SIG-M5 (cell line): ENCODE results near the gene TFF1.

Experiments
- DNase-seq: peaks from one replicate; lab custom pipeline; 2025; lab: John Stamatoyannopoulos, UW

Gene TFF1

DNA sequence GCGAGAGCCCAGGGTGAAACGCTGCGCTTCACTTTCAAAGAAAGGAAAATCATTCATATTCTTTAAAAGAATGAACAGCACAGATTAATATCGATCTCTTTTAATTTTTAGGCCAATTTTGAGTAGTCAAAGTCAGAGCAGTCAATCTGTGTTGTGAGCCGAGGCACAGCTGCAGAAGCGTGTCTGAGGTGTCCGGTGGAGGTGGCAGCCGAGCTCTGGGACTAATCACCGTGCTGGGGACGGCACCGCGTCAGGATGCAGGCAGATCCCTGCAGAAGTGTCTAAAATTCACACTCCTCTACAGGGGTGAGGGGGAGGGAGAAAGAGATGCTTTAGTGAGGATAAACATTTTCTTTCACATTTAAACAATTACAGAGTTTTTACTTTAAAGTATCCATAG lies 4.1 kb downstream of the TFF1 start:
- no peak for DNase-seq

DNA sequence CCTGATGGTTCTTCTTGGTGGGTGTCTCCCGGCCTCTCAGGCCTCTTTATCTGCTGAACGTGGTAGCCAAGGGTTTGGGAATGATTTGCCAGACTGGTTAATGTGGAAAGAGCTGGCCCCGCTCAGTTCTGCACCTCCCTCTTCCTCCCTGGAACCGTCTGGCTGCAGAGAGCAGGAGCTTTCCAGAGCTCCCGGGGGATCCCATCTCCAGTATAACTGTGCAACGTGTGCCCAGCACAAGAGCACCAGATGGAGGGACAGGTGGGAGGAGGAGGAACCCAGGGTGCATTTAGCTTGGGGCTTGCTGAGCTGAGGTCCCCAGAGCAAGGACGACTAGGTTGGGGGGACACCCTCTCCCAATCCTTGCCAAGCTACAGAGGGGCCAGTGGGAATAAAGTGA lies 5.0 kb downstream of the TFF1 start:
- no peak for DNase-seq

DNA sequence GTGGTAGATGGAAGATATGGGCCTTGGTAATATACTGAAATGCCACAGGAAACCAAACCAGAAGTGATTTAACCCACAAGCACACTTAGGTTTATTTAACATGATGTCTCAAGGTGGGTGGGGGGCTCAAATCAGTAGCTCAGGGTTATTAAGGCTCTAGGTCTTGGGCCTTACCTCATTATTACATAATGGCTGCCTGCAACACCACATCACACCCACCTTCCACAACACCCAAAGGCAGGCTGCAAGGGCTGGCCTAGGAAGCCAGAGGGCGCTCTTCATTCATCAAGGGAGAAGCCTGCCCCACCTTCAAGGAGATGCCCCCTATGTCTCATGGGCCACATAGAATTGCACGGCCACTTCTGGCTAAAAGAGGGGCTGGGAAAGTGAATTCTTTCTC lies 6.0 kb downstream of the TFF1 start:
- no peak for DNase-seq

DNA sequence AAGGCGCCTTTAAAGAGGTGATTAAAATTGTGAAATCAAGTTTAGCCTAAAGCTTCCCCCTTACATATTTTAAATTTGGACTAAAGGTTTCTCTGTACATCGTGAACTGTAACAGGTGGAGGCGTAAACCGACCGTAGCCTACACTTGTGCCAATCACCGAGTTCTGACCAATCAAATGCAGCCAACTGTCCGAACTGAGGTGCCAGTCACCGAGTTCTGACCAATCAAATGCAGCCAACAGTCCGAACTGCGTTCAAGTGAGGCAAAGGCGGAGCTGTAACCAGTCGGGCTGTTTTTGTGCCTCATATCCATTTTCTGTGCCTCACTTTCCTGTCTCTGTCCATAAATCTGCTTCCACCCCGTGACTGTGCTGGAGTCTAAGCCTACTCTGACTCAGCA lies 7.4 kb downstream of the TFF1 start:
- no peak for DNase-seq

DNA sequence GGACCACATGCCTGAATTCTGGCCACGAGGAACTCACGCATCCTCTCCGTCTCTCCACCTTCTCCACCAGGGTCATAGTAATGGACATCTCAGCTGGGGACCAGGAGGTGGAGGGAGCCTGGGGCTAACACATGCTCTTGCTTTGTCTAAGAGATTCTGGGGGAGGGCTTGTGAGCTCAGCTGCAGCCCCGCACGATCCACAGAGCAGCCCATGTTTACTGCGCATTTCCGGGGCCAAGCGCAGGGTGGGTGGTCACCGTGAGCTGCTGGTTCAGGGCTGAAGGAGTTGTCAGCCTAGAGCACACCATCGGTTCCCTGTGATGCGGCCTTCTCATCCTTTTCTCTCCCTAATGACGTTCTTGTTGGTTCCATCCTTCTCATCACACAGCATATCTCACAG lies 8.1 kb downstream of the TFF1 start:
- no peak for DNase-seq

DNA sequence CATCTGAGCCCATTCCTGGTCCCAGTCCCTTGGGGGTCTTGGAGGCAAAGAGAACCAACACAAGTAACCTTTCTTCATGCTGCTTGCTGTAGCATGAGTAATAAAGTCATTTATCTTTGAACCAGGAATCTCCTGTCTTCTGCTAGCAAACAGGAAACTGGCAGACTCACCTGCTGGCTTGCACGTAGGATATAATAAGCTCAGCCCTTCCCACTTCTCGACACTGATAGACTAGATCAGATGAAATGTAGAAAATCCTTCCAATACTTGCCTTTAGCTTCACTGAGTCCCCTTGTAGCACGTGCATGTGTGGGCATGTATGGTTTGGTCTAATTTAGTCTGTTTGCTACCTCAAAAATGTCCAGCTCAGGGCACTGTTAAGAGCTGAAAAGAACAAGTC lies 9.0 kb downstream of the TFF1 start:
- DNase-seq, result no peak

DNA sequence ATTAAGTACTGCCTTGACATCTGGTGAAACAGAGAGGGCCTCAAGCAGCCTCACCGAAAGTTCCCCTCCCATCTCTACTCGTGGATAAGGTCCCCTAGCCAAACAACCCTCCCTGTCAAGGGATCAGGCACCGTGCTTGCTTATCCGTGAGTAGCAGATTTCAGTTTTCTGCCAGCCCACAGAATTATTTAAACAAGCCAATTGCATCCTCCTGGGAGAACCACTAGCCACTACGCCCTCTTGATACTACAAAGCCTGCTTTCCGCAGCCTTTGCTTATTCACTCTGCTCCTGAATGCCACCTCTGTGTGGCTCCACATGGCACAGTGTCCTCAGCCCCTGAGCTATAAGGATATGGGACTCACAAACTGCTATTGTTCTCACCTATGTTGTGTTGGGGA lies 9.7 kb downstream of the TFF1 start:
- no peak for DNase-seq

DNA sequence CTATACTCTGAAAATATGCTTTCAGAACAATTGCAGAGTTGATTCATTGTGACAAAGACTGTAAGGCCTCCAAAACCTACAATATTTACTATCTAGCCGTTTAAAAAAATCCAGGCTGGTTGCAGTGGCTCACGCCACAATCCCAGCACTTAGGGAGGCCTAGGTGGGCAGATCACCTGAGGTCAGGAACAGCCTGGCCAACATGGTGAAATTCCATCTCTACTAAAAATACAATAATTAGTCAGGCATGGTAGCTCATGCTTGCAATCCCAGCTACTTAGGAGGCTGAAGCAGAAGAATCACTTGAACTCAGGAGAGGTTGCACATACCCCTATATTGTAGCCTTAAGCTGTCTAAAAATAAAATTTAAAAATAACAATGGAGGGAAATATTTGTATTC lies 10.3 kb downstream of the TFF1 start:
- DNase-seq, result no peak

DNA sequence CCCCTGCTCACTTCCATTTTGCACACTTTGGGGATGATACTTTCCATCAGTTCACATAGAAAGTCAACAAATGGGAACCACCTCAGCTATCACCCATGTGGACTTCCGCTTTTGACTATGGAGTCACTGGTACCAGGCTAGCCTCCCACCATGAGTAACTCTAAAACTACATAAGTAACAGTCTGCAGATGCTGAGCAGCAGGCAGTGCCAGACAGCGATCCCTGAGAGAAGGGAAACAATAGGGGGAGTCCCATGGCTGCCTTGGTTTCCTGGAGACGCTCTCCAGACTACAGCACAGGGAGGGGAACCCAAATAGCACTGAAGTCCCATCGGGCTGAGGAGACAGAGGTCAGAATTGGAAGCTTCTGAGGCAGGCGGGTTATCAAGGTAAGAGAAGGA lies 12.7 kb downstream of the TFF1 start:
- no peak for DNase-seq

DNA sequence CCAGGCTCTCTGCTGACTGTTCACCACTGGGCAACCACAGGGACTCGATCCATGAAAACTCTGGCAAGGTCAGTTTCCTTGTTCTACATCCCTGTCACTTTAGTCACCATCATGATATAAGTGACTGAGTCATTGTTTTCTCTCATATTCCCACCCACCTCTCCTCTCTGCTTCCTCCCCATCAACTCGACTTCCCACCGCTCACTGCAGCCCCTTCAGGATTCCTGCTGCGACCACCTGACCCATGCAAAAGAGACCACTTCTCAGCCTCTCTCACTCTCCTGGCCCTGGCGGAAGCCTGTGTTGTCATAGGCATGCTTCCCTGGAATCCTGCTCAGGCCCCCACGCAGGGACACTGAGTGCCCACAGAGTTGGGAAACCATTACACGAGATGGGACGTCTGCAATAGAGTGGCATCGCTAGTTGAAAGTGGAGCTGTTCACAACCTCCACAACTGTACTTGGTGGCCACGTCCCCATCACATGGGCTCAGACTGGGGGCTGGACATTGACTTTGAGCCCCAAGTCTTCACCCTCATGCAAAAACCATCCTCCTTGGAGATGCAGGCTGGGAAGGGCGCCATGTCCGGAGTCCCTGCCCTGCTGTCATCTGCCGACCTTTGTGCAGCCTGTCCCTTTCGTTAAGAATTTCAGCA lies 13.8 kb downstream of the TFF1 start:
- no peak for DNase-seq

DNA sequence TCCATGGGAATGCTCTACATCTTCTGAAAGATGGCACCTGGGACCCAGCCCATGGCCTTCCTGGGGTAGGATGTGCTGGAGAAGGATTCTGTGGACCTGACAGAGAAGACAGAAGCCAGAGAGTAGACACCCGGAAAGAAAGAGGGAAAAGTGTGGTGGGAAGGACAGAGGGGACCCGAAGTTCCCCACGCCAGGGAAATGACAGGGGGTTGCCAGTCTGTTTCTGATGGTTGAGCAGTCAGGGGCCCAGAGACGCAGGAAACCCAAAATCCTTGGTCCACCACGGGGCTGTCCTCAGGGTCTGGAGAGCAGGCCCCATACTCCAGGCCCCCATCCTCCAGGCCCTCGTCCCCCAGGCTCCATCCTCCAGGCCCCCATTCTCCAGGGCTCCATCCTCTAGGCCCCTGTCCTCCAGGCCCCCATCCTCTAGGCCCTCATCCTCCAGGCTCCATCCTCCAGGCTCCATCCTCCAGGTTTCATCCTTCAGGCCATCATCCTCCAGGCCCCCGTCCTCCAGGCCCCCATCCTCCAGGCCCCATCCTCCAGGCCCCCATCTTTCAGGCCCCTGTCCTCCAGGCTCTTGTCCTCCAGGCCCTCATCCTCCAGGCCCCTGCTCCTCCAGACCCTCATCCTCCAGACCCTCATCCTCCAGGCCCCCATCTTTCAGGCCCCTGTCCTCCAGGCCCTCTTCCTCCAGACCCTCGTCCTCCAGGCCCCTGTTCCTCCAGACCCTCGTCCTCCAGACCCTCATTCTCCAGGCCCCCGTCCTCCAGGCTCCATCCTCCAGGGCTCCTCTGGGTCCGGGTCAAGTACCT lies 14.5 kb downstream of the TFF1 start:
- no peak for DNase-seq

DNA sequence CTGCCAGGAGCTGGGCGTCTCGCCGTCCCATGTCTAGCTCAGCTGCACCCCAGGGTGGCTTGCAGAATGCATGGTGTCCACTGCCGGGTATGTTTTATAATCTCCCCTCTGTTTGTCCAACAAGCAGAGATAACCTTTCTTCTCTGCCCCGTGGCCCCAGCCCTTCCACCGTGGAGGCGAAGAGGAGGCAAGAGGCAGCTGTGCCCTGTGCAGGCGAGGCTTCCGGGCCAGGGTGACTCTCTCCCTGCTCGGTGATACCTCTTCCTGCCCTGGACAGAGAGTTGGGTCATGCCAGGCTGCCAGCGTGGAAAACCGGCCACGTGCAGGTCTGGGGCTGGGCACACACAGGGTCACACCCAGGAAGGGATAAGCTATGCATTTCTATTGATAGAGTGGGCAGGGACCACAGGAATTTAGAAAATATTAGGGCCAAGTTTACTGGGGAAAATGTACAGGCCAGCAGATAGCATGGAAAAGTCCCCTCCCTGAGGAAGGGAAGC lies 15.4 kb downstream of the TFF1 start, which contains the start of gene TFF2:
Gene TFF2, minus strand, starts transcription at position 68 of the 500 bp plus-strand sequence. Its CDS starts 37 bp downstream, at position 31.
- no peak for DNase-seq

DNA sequence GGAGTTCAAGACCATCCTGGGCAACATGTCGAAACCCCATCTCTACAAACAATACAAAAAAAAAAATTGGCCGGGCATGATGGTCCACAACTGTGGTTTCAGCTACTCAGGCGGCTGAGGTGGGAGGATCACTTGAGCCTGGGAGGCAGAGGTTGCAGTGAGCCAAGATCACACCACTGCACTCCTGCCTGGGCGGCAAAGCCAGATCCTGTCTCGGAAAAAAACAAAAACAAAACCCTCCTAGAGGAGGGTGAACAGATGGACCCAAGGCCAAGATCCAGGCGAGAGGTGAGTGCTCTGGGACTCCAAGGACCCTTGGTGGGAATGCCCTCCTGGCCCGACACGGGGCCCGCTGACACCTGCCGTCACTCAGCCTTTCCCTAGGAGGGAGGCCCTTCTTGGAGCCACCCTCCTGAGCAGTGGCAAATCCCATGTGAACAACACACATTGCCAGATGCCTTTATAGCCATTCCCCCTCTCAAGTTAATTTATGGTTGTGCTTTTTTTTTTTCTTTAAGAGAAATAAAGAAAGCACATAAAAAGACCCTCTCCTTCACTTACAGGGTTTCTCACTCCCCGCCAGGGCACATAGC lies 15.9 kb downstream of the TFF1 start:
- no peak for DNase-seq

DNA sequence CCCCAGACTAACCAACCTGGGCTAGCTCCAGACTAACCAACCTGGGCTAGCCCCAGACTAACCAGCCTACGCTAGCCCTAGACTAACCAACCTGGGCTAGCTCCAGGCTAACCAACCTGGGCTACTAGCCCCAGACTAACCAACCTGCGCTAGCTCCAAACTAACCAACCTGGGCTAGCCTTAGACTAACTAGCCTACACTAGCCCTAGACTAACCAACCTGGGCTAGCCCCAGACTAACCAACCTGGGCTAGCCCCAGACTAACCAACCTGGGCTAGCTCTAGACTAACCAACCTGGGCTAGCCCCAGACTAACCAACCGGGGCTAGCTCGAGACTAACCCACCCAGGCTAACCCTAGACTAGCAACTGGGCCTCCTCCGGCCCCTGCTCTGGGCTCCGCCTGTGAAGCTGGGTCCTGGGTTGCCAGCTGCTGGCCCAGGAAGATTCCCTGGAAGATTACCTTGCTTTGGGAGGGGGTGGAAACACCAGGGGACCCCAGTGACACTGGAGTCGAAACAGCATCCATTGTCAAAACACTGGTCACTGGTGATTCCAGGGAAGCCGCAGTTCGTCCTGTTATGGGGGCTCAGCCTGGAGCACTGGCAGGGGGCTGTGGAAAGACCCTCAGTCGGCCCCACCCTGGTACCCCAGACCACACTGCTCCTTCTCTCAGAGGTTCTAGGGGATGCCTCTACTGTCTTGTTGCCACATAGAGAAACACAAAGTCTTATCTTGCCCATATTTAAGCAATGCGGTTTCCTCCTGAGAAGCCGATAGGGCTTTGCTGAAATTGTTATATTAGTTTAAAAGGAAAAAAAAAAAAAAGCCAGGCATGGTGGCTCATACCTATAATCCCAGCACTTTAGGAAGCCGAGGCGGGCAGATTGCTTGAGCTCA lies 16.7 kb downstream of the TFF1 start:
- no peak for DNase-seq

DNA sequence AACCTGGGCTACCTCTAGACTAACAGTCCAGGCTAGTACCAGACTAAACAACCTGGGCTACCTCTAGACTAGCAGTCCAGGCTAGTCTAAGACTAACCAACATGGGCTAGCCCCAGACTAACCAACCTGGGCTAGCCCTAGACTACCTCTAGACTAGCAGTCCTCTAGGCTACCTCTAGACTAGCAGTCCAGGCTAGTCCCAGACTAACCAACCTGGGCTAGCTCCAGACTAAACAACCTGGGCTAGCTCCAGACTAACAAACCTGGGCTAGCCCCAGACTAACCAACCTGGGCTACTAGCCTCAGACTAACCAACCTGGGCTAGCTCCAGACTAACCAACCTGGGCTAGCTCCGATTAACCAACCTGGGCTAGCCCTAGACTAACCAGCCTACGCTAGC lies 17.6 kb downstream of the TFF1 start:
- DNase-seq, result no peak

DNA sequence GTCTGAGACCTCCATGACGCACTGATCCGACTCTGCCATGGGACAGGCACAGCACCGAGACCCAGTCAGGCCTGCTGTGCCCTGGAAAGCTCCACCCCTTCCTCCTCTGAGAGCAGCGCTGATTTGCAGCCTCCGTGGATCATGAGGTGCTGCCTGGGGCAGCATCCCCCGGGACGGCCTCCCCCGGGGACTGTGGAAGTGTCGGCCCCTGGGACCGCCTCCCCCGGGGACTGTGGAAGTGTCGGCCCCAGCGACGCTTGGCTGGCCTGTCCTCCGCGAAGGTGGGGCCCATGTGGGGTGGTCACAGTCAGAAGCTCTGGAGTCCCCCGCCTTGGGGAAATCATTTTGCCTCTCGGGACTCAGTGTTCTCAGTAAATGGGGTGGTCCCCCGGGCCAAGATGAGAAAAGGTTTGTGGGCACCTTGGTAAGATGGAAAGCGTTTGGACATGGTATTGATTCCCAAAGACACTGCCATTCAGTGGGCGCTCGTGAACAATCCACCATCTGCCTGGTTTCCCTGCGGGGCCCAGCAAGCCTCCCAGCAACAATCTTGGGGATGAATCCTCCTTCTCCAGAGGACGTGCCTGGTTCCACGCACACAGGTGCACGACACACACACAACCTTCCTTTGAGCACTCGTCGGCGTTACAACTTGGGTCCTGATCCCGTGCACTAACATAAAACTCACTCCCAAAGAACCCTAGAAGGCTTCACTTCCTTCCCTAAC lies 18.6 kb downstream of the TFF1 start:
- no peak for DNase-seq

DNA sequence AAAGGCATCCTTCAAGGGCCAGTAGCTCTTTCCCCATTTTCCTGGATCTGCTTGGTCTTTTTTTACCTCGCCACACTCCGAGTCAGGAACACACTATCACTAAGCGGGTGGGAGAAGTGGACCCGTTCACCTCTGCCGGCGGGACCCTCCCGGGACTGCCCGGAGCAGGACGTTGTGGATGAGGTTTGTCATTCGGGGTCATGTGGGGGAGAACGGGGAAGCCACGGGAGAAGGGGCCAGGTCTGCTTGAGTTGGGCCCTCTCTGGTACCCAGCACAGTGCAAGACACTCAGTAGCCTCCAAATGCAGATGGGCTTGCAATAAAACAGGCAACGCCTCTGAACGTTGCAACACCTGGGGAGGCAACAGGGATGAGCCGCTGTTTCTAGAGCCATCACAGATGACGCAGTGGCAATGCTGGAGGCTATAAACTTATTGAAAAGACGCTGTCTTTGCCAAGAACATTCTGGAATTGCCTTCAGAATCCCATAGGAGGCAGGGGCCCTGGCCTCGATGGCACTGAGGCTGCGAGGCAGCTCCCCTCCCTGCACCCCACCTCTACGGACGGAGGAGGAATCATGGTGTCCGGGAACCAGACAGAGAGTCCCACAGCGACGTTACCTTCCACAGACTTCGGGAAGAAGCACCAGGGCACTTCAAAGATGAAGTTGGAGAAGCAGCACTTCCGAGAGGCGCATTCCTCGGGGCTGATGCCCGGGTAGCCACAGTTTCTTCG lies 19.3 kb downstream of the TFF1 start:
- DNase-seq, result no peak

DNA sequence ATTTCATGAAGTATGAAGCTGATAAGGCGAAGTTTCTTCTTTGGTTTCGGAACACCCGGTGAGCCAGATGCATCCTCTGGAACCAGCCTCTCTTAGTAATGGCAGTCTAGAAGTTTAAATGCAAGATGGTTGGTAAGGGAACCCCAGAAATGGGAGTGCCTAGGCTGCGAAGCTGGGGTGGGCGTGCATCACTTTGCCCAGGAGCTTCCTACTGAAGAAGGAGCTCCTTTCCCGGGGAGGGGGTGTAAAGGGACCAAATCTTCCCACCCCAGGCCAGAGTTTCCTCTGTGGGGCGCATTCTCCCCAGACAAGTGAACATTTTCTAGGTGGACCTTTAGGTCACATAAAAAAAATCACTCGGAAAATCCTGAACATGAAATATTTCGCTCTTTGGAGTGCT lies 19.9 kb downstream of the TFF1 start:
- DNase-seq, result no peak

DNA sequence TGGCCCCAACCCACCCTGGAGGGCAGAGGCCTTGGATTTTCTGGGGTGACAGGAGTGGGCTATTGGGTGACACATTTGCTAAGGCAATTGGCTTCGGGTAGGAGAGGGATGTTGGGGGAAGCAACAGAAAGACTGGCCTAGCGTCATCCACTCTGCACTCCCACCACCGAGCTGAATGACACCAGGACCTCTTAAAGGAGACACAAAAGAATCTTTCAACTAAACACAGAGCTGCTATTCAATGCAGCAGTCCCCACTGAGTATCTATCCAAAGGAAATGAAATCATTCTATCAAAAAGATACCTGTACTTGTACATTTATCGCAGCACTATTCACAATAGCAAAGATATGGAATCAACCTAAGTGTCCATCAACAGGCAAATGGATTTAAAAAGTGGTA lies 21.7 kb downstream of the TFF1 start:
- DNase-seq, result no peak

DNA sequence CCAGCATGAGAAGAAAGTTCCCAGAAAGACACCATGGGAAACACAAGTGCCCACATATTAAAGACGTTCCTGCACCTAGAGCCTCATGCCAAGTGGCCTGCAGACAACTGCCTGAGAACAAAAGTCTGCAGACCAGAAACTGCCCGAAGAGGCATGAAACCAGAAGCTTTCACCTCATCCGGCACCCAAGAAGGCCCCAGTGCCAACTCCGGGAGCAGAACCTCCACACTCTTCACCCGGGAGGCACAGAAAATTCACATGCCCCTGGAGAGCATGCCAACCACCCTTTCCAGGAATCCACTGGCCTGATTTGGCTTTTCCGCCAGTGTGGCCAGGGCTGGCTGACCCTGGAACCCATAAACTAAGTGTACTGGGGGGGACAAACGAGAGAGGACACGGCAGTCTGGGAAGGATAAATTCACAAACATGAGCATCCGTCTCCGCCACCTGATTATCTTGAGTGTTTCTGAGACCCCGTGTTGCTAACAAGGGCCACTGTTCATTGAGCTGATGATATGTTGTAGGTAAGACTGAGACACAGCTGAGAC lies 22.3 kb downstream of the TFF1 start:
- DNase-seq, result no peak
